GM23338 (cell line): ENCODE measurements around the gene OR4C16. TPM values are rescaled to one million over a fixed set of nuclear protein-coding genes. Genes with fewer than 3 reads are reported as not detected.

Experiments used
- ATAC-seq: fragments of 200-7000 bp; cut with Tn5 transposase; 3 replicates; pipeline ENCODE4 v1.9.1; 2020
- DNase-seq: peaks from one replicate; pipeline ENCODE4 v3.0.0-alpha.2; 2015; ENCODE audit warnings: low spot score
- H2AFZ ChIP-seq: fragments of 200-600 bp; sonication (generic); 2 replicates; pipeline ENCODE4 v1.8.0; 2016; ENCODE audit warnings: antibody characterized with exemption, mild to moderate bottlenecking, moderate library complexity
- H3F3A ChIP-seq: fragments of 200-600 bp; sonication (generic); replicated peaks from 2 replicates; pipeline ENCODE4 v1.8.0; 2017; ENCODE audit warnings: antibody characterized with exemption, mixed run types, low read depth
- H3K27ac ChIP-seq: fragments of 200-600 bp; sonication (generic); 2 replicates; pipeline ENCODE4 v1.6.1; 2016; ENCODE audit warnings: low read depth
- H3K27me3 ChIP-seq: fragments of 200-600 bp; sonication (generic); 2 replicates; pipeline ENCODE4 v1.8.0; 2016; ENCODE audit warnings: mild to moderate bottlenecking, mixed run types, moderate library complexity; ENCODE audit not compliant: insufficient read depth
- H3K36me3 ChIP-seq: fragments of 200-600 bp; sonication (generic); 2 replicates; pipeline ENCODE4 v1.8.0; 2016; ENCODE audit warnings: mild to moderate bottlenecking; ENCODE audit not compliant: insufficient read depth
- H3K4me1 ChIP-seq: fragments of 200-600 bp; sonication (generic); 2 replicates; pipeline ENCODE4 v1.8.0; 2016; ENCODE audit warnings: mild to moderate bottlenecking, moderate library complexity; ENCODE audit not compliant: insufficient read depth
- H3K4me2 ChIP-seq: fragments of 200-600 bp; sonication (generic); 2 replicates; pipeline ENCODE4 v1.7.1; 2017; ENCODE audit warnings: mixed run types
- H3K4me3 ChIP-seq: fragments of 200-600 bp; sonication (generic); 2 replicates; pipeline ENCODE4 v1.6.1; 2016; ENCODE audit warnings: mixed run types
- H3K79me2 ChIP-seq: fragments of 200-600 bp; sonication (generic); replicated peaks from 2 replicates; pipeline ENCODE4 v1.8.0; 2017; ENCODE audit warnings: mild to moderate bottlenecking; ENCODE audit not compliant: insufficient read depth
- H3K9me2 ChIP-seq: fragments of 200-600 bp; sonication (generic); 2 replicates; pipeline ENCODE4 v1.8.0; 2017; ENCODE audit not compliant: insufficient read depth
- H4K20me1 ChIP-seq: fragments of 200-600 bp; sonication (generic); replicated peaks from 2 replicates; pipeline ENCODE4 v1.8.0; 2017; ENCODE audit warnings: mild to moderate bottlenecking; ENCODE audit not compliant: insufficient read depth
- H3K27ac Mint-ChIP-seq: 2 replicates; pipeline ENCODE4 v1.8.0; 2020; ENCODE audit warnings: inconsistent platforms, mild to moderate bottlenecking, moderate library complexity, mixed read lengths
- H3K27me3 Mint-ChIP-seq: 3 replicates; pipeline ENCODE4 v1.8.0; 2022; ENCODE audit warnings: low read depth, mild to moderate bottlenecking, moderate library complexity, mixed read lengths, inconsistent platforms; ENCODE audit not compliant: insufficient read depth, poor library complexity
- H3K36me3 Mint-ChIP-seq: 3 replicates; pipeline ENCODE4 v1.8.0; 2021; ENCODE audit warnings: low read depth, mild to moderate bottlenecking, inconsistent platforms, moderate library complexity, mixed read lengths
- H3K4me1 Mint-ChIP-seq: 3 replicates; pipeline ENCODE4 v1.8.0; 2020; ENCODE audit warnings: mild to moderate bottlenecking, inconsistent platforms, mixed read lengths
- H3K4me3 Mint-ChIP-seq: 3 replicates; pipeline ENCODE4 v1.8.0; 2021; ENCODE audit warnings: moderate library complexity, mild to moderate bottlenecking, inconsistent platforms, mixed read lengths
- H3K9me3 Mint-ChIP-seq: 3 replicates; pipeline ENCODE4 v1.8.0; 2020; ENCODE audit warnings: moderate library complexity, mild to moderate bottlenecking, inconsistent platforms, mixed read lengths
- CREB1 ChIP-seq: fragments of 250-450 bp; sonication (Bioruptor Pico); IDR thresholded peaks from 2 replicates; pipeline ENCODE4 v1.5.0; 2020; ENCODE audit warnings: low read depth, mild to moderate bottlenecking, moderate library complexity
- CTCF ChIP-seq, 2 experiments: fragments of 200-600 bp in 1 of 2; sonication (generic) in 1 of 2; conservative IDR thresholded peaks; 2 replicates each; pipeline versions ENCODE4 v1.5.1 to v1.6.1; 2016 to 2017; ENCODE audit warnings: antibody characterized with exemption in 2 of 2, low read depth in 2 of 2, mild to moderate bottlenecking in 2 of 2, moderate library complexity in 1 of 2
- ETS1 ChIP-seq: IDR thresholded peaks from 2 replicates; pipeline ENCODE4 v1.6.1; 2016; ENCODE audit warnings: antibody characterized with exemption
- EZH2 ChIP-seq: fragments of 200-600 bp; sonication (generic); IDR thresholded peaks from one replicate; pipeline ENCODE4 v1.8.0; 2017; ENCODE audit warnings: antibody characterized with exemption, mild to moderate bottlenecking, low read depth; ENCODE audit not compliant: unreplicated experiment
- EZH2phosphoT487 ChIP-seq: fragments of 200-600 bp; sonication (generic); IDR thresholded peaks from one replicate; pipeline ENCODE4 v1.8.1; 2018; ENCODE audit warnings: antibody characterized with exemption; ENCODE audit not compliant: unreplicated experiment
- JUNB ChIP-seq: IDR thresholded peaks from one replicate; pipeline ENCODE4 v1.6.1; 2016; ENCODE audit warnings: antibody characterized with exemption; ENCODE audit not compliant: unreplicated experiment
- NANOG ChIP-seq: IDR thresholded peaks from 2 replicates; pipeline ENCODE4 v1.6.1; 2016; ENCODE audit warnings: antibody characterized with exemption, borderline replicate concordance
- POLR2AphosphoS5 ChIP-seq: IDR thresholded peaks from 2 replicates; pipeline ENCODE4 v1.6.1; 2016; ENCODE audit warnings: antibody characterized with exemption, low read depth
- REST ChIP-seq: IDR thresholded peaks from one replicate; pipeline ENCODE4 v1.6.1; 2018; ENCODE audit warnings: antibody characterized with exemption; ENCODE audit not compliant: unreplicated experiment
- STAT1 ChIP-seq: IDR thresholded peaks from one replicate; pipeline ENCODE4 v1.6.1; 2016; ENCODE audit warnings: antibody characterized with exemption; ENCODE audit not compliant: unreplicated experiment
- ZNF114 ChIP-seq: fragments of 250-450 bp; sonication (Bioruptor Pico); IDR thresholded peaks from 2 replicates; pipeline ENCODE4 v1.5.0; 2020; ENCODE audit warnings: mild to moderate bottlenecking, moderate library complexity
- ZNF331 ChIP-seq: fragments of 250-450 bp; sonication (Bioruptor Pico); IDR thresholded peaks from 2 replicates; pipeline ENCODE4 v1.5.0; 2020; ENCODE audit warnings: low read depth, mild to moderate bottlenecking, moderate library complexity
- ZNF462 ChIP-seq: fragments of 250-450 bp; sonication (Bioruptor Pico); IDR thresholded peaks from 2 replicates; pipeline ENCODE4 v1.5.0; 2020; ENCODE audit warnings: mild to moderate bottlenecking, moderate library complexity
- long read RNA-seq: library from polyadenylated mRNA; unstranded; transcript quantifications from one replicate; pipeline ENCODE4 v2.0.0, GENCODE V29; 2020; ENCODE audit not compliant: unreplicated experiment
- polyA plus RNA-seq: library from polyadenylated mRNA; unstranded; fragments of >200 nt; fragmentation: Nextera tagmentation; extraction: Ambion mirVana; gene quantifications from 2 replicates; pipeline ENCODE4 v1.2.1, GENCODE V29; 2016
- total RNA-seq: library from RNA; depleted of rRNA; stranded (reverse); fragments of >200 nt; shearing (Covaris generic); gene quantifications from 2 replicates; pipeline ENCODE4 v1.2.3, GENCODE V29; 2014; rRNA removed

OR4C16 gene
- total RNA-seq (not detected in 2 replicates), polyA plus RNA-seq (not detected in 2 replicates)
- long read RNA-seq: 0 reads

- TF ChIP-seq CTCF (conservative IDR thresholded peaks at IDR 0.05; ENCODE audit: low read depth in 2 of 2) (no peak), REST (no peak), EZH2 (no peak), STAT1 (no peak), ZNF462 (CRISPR knock-in tag) (no peak), NANOG (no peak), EZH2phosphoT487 (no peak), ETS1 (no peak), CREB1 (CRISPR knock-in tag) (no peak), ZNF331 (CRISPR knock-in tag) (no peak), JUNB (no peak), ZNF114 (CRISPR knock-in tag) (no peak), POLR2AphosphoS5 (no peak)
- no peaks in the 10 kb centered on the region for H3K27me3 ChIP-seq
- peaks cover 2% of the 10 kb centered on the region for H3K27me3 Mint-ChIP-seq
- no peaks in the 10 kb centered on the region for H3K4me1 ChIP-seq
- H3K27ac ChIP-seq: no peak within 1 kb of the TSS
- H3K4me3 ChIP-seq: no peak within 1 kb of the TSS
- H3K4me2 ChIP-seq: no peak within 1 kb of the TSS
- ATAC-seq (no peak), DNase-seq (no peak)
- H3K4me1 Mint-ChIP-seq: no peaks in the 10 kb centered on the region
- H3K79me2 ChIP-seq: no peaks in the 10 kb centered on the region
- no peak within 1 kb of the TSS for H2AFZ ChIP-seq
- H3K9me3 Mint-ChIP-seq: peaks cover 88% of the 10 kb centered on the region
- no peak within 1 kb of the TSS for H3K4me3 Mint-ChIP-seq
- H3K36me3 Mint-ChIP-seq: peaks cover 14% of the 10 kb centered on the region
- H3K9me2 ChIP-seq: no peaks in the 10 kb centered on the region
- H3K36me3 ChIP-seq: peaks cover 8% of the 10 kb centered on the region; the same call in 1 of the 2 replicates
- no peaks in the 10 kb centered on the region for H3F3A ChIP-seq
- H4K20me1 ChIP-seq: no peaks in the 10 kb centered on the region
- no peak within 1 kb of the TSS for H3K27ac Mint-ChIP-seq
Observed at GRCh38 chr11:55571828-55572227, at the start of gene OR4C16. TSS of gene OR4C16 (plus strand) at chr11:55572128. CDS start at chr11:55572128, 0 bp downstream.
